ENCODE results near the gene CD69. TPM values are rescaled to one million over a fixed set of nuclear protein-coding genes. Genes with fewer than 3 reads are reported as not detected.

Gene CD69
- total RNA-seq, 1 donor from 2014 or later = 0.78 TPM

- H3K4me1 Mint-ChIP-seq = no peaks in the 10 kb centered on the region
- H3K36me3 Mint-ChIP-seq = no peaks in the 10 kb centered on the region
- no peak overlapping the region for H3K27ac Mint-ChIP-seq
- H3K27me3 Mint-ChIP-seq (ENCODE audit: low read depth) = no peaks in the 10 kb centered on the region
- no peak for DNase-seq (ENCODE audit: low spot score in 2 of 2, unreplicated experiment in 2 of 2)
- H3K4me3 Mint-ChIP-seq = no peak overlapping the region
- peaks cover 8% of the 10 kb centered on the region for H3K9me3 Mint-ChIP-seq
- TF ChIP-seq, protein P1, sequence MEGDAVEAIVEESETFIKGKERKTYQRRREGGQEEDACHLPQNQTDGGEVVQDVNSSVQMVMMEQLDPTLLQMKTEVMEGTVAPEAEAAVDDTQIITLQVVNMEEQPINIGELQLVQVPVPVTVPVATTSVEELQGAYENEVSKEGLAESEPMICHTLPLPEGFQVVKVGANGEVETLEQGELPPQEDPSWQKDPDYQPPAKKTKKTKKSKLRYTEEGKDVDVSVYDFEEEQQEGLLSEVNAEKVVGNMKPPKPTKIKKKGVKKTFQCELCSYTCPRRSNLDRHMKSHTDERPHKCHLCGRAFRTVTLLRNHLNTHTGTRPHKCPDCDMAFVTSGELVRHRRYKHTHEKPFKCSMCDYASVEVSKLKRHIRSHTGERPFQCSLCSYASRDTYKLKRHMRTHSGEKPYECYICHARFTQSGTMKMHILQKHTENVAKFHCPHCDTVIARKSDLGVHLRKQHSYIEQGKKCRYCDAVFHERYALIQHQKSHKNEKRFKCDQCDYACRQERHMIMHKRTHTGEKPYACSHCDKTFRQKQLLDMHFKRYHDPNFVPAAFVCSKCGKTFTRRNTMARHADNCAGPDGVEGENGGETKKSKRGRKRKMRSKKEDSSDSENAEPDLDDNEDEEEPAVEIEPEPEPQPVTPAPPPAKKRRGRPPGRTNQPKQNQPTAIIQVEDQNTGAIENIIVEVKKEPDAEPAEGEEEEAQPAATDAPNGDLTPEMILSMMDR (IDR thresholded peaks at IDR 0.05; ENCODE audit: unreplicated experiment) = no peak
Measured at GRCh38 chr12:9786726-9787717, 26.3 kb upstream of the CD69 start.

DNA sequence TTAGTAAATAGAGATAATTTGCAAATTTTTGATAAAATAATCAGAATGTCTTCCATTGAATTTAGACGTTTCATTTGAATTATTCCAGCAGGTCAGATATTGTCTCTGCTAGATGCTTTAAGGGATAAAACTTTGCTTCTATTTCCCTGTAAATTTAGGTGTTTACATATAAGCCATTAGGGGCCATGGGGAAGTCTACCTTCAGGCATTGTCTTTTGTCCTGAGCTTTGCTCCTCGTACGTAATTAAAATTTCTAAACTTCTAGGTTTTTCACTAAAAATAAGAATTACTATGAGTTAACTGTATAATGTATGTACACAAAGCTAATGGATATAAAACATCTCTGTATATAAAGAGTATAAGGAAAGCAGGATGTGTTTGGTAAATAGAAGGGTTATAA is 24.1 kb upstream of the CD69 start:
- DNase-seq (ENCODE audit: low spot score in 2 of 2, unreplicated experiment in 2 of 2) = no peak
- peaks cover 8% of the 10 kb centered on the region for H3K9me3 Mint-ChIP-seq
- H3K36me3 Mint-ChIP-seq = no peaks in the 10 kb centered on the region
- no peak overlapping the region for H3K4me3 Mint-ChIP-seq
- no peaks in the 10 kb centered on the region for H3K4me1 Mint-ChIP-seq
- no peak overlapping the region for H3K27ac Mint-ChIP-seq
- H3K27me3 Mint-ChIP-seq (ENCODE audit: low read depth) = no peaks in the 10 kb centered on the region
- TF ChIP-seq, protein P1 (IDR thresholded peaks at IDR 0.05; ENCODE audit: unreplicated experiment) = no peak

DNA sequence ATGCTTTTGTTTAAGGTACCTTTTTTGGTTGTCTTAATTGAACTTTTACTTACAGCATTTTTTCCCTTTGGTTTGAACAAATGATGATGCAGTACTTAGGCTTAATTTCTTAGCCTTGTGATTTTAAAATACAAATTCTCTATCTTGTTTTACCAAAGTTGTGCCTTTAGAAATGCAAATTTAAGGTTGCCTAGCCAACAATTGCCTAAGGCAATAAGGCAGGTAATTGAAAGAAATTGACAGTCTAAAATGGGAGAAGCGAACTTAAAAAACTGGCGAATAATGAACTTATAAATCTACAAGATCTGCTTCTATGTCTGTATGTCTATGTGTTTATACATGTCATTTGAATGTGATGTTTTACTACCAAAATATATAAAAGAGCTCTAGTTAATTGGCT is 23.6 kb upstream of the CD69 start:
- H3K27ac Mint-ChIP-seq = no peak overlapping the region
- TF ChIP-seq, protein P1 (IDR thresholded peaks at IDR 0.05; ENCODE audit: unreplicated experiment) = no peak

GRCh38 chr12:9782547-9783382 is 22.1 kb upstream of the CD69 start:
- H3K4me3 Mint-ChIP-seq = no peak overlapping the region
- peaks cover 7% of the 10 kb centered on the region for H3K9me3 Mint-ChIP-seq
- TF ChIP-seq, protein P1 (IDR thresholded peaks at IDR 0.05; ENCODE audit: unreplicated experiment) = no peak
- no peak for DNase-seq (ENCODE audit: low spot score in 2 of 2, unreplicated experiment in 2 of 2)
- H3K4me1 Mint-ChIP-seq = no peaks in the 10 kb centered on the region
- no peaks in the 10 kb centered on the region for H3K27me3 Mint-ChIP-seq (ENCODE audit: low read depth)
- H3K36me3 Mint-ChIP-seq = no peaks in the 10 kb centered on the region
- H3K27ac Mint-ChIP-seq = no peak overlapping the region

More for the DNA sequence above, 23.6 kb upstream of the CD69 start:
- Mint-ChIP-seq H3K4me1 (no peaks in the 10 kb centered on the region), H3K9me3 (peaks cover 7% of the 10 kb centered on the region), H3K36me3 (no peaks in the 10 kb centered on the region), H3K4me3 (no peak overlapping the region), H3K27me3 (ENCODE audit: low read depth) (no peaks in the 10 kb centered on the region)
- DNase-seq (ENCODE audit: low spot score in 2 of 2, unreplicated experiment in 2 of 2) = no peak

DNA sequence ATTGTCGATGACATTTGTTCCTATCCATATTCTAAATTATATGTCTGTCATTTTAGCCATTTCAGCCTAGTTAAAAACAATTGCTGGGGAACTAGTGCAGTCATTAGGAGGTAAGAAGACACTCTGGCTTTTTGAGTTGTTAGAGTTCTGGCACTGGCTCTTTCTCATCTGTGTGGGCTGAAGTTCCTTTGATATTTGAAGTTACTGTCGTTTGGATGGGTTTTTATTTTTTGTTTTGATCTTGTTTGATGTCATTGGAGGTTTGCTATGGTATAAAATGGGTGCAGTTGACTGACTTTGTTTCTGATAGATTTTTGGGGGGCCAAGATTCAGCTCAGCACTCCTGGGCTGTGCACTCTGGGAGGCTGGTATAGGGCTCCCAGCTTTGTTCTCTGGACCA is 20.7 kb upstream of the CD69 start:
- DNase-seq (ENCODE audit: low spot score in 2 of 2, unreplicated experiment in 2 of 2) = no peak
- Mint-ChIP-seq H3K4me3 (no peak overlapping the region), H3K27me3 (ENCODE audit: low read depth) (no peaks in the 10 kb centered on the region), H3K36me3 (no peaks in the 10 kb centered on the region), H3K4me1 (no peaks in the 10 kb centered on the region), H3K27ac (no peak overlapping the region), H3K9me3 (peaks cover 7% of the 10 kb centered on the region)
- TF ChIP-seq, protein P1 (IDR thresholded peaks at IDR 0.05; ENCODE audit: unreplicated experiment) = no peak
